Lower leg skin (tissue), 3 donors: Measurements from ENCODE around the gene UBTD1.

Source experiments
- CTCF ChIP-seq, 3 donors: fragments of 450-650 bp; IDR thresholded peaks; one replicate each; pipeline ENCODE4 v1.5.1; 2016; ENCODE audit warnings: antibody characterized with exemption in 3 of 3, mild to moderate bottlenecking in 3 of 3, moderate library complexity in 2 of 3
- POLR2A ChIP-seq, 2 donors: fragments of 450-650 bp; IDR thresholded peaks; one replicate each; pipeline ENCODE4 v1.6.1; 2016 to 2017; ENCODE audit warnings: antibody characterized with exemption in 2 of 2, mild to moderate bottlenecking in 1 of 2, moderate library complexity in 1 of 2

GRCh38 chr10:97466755-97467154, 32.0 kb upstream of the UBTD1 start:
- no peak for TF ChIP-seq POLR2A (IDR thresholded peaks at IDR 0.05)
- TF ChIP-seq CTCF (IDR thresholded peaks at IDR 0.05) = no peak
